AG10803 (cell line): ENCODE results near the gene MAPKAP1.

Source experiments
- DNase-seq: peaks from one replicate; pipeline ENCODE4 v3.0.0; 2010; ENCODE audit warnings: low read depth
- H3K4me3 ChIP-seq: 2 replicates; pipeline ENCODE4 v1.5.1; 2011; ENCODE audit warnings: mild to moderate bottlenecking, low read length, control low read depth
- TF ChIP-seq, protein P1 (sequence below): conservative IDR thresholded peaks from 2 replicates; pipeline ENCODE4 v1.5.1; 2011; ENCODE audit warnings: mild to moderate bottlenecking, low read length, control low read depth, inconsistent platforms

Gene MAPKAP1

DNA sequence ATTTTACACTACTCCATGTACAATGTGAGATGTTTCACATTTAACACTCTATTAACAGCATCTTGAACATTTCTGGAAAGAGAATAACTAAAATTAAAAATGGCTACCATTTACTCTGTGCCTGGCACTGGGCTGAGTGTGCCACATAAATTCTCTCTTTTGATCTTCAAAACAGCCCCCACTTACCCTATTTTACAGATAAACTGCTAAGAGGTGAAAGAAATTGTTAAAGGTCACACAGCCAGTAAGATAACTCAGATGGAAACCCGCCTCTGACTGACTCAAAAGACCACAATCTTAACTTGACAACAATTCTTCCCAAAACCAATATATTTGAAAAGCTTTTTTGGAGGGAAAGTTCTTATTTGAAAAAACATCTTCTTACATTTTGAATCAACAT is 97.3 kb downstream of the MAPKAP1 start:
- TF ChIP-seq, protein P1, sequence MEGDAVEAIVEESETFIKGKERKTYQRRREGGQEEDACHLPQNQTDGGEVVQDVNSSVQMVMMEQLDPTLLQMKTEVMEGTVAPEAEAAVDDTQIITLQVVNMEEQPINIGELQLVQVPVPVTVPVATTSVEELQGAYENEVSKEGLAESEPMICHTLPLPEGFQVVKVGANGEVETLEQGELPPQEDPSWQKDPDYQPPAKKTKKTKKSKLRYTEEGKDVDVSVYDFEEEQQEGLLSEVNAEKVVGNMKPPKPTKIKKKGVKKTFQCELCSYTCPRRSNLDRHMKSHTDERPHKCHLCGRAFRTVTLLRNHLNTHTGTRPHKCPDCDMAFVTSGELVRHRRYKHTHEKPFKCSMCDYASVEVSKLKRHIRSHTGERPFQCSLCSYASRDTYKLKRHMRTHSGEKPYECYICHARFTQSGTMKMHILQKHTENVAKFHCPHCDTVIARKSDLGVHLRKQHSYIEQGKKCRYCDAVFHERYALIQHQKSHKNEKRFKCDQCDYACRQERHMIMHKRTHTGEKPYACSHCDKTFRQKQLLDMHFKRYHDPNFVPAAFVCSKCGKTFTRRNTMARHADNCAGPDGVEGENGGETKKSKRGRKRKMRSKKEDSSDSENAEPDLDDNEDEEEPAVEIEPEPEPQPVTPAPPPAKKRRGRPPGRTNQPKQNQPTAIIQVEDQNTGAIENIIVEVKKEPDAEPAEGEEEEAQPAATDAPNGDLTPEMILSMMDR = no peak

DNA sequence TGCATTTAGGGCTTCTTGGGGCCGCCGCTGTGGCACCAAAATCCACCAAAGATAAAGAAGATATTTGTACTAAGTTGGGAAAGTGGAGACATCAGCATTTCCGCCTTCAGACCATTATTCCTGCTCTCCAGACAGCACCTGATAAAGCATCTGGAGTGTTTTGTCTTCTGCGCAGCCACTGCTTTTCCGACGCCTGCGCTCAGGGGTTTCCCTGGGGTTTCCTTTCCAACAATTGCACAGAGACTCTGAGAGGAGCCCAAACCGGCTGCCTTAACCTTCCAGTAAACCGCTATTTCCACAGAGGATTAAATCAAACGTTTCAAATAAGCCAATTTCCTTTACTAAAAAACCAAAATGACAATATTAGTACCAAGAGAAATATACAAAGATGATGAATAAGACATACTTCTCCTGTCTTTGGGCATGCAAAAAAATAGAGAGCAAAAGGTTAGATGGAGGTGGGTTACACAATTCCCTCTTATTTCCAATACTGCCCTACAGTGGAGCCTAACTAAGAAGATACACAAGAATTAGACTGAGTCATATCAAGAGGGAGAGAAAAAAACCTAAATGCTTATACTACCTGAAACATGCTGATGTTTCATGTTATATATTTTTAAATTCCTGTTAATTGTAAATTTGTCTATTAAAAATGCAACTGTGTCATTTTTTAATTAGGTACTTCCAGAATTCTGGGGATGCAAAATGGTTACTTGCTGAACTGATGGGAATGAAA is 98.4 kb downstream of the MAPKAP1 start:
- TF ChIP-seq, protein P1 = no peak
- no peak for DNase-seq
- H3K4me3 ChIP-seq = no peak overlapping the region

More for the DNA sequence above, 97.3 kb downstream of the MAPKAP1 start:
- H3K4me3 ChIP-seq = no peak overlapping the region
- DNase-seq = no peak

GRCh38 chr9:125604196-125604595 is 102.8 kb downstream of the MAPKAP1 start:
- no peak overlapping the region for H3K4me3 ChIP-seq
- peak; percentile 8 for DNase-seq
- TF ChIP-seq, protein P1 = no peak

GRCh38 chr9:125603478-125604021 is 103.5 kb downstream of the MAPKAP1 start:
- H3K4me3 ChIP-seq = no peak overlapping the region
- TF ChIP-seq, protein P1 = no peak
- DNase-seq = no peak

DNA sequence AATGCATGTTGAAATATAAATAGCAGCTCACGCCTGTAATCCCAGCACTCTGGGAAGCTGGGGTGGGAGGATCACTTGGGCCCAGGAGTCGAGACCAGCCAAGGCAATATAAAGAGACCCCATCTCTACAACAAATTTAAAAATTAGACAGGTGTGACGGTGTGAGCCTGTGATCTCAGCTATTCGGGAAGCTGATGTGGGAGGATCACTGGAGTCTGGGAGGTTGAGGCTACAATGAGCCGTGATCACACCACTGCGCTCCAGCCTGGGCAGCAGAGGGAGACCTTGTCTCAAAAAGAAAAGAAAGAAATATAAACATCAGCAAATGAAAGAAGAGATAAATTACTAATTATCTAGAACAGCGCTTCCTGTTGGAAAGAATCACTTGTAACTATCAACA is 105.0 kb downstream of the MAPKAP1 start:
- TF ChIP-seq, protein P1 = no peak

GRCh38 chr9:125600194-125600593 is 106.8 kb downstream of the MAPKAP1 start:
- DNase-seq = no peak
- no peak overlapping the region for H3K4me3 ChIP-seq
- TF ChIP-seq, protein P1 = no peak

More for the DNA sequence above, 105.0 kb downstream of the MAPKAP1 start:
- H3K4me3 ChIP-seq = no peak overlapping the region
- DNase-seq = no peak

- H3K4me3 ChIP-seq = no peak overlapping the region
- no peak for DNase-seq
- TF ChIP-seq, protein P1 = no peak
These were observed 112.8 kb downstream of the MAPKAP1 start for GRCh38 chr9:125594223-125594610.
